GM20431 (cell line): ENCODE data around the gene NDUFC1.
"Not testable (repeated sequence)": the region's sequence is repeated elsewhere in the genome, so short reads cannot be mapped to it uniquely, and the experiment has no call there.

Experiments
- in situ Hi-C: fragments of 300-500 bp; cut with MseI, MboI; formaldehyde crosslinking; loops from one replicate; pipeline ENCODE4 v1.15.0; 2020; ENCODE audit warnings: low sequenced_read_pairs; ENCODE audit not compliant: unreplicated experiment

NDUFC1 gene

DNA sequence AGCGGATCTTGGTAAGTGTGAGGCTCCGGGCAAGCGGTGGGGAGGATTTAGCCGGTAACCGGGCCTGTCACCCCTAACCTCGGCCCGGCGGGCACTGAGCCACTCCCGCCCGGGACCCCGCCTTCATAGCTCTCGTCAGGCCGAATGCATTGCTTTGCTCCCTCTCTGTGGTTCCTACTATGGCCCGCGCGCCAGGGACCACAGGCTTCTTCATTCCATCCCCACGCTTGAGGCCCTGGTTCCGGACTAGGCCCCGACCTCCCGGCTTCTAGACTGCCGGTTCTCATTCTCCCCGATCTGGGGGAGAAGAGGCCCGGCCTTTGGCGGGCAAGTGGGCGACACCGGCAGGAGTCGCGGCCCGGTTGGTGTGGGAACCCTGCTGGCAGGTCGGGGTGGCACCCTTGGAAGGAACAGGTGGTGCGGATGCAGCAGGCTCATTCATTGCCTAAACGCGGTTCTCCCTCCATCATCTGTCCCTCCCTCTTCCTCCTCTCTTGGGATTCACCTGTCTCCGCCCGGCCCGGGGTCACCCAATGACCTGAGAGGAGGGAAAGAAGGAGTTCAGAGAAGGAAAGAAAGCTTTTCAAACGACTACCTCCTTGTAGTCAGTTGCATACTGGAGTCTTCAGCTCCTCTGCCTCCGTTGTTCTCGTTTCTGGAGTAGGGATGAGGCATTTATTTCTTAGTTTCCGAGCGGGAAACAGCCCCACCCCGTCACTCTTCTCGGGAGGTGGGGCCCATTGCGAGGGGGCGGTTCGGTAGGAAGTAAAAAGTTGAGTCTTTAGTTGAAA, at the start of gene NDUFC1:
Gene NDUFC1 (minus strand): TSS at position 657 of the 791 bp plus-strand sequence. CDS start 6,679 bp downstream, outside the sequence.
- in situ Hi-C loops = no loop called here

DNA sequence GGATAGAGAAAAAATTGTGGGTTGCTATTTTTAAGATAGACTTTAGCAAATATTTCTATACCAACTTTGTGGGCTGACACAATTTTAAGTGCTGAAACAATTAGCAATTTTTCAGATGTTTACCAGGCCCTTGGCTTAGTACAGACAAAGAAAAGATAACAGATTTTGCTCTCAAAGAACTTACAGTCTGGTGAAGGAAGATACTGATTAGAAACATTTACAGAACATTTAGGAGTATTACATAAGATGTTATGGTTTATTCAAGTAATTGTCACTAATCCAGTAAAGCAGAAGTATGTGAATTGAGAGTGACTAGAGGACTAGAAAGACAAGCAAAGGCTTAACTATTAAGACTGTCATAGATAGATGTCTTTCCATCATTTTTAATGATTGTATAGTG, 35.3 kb upstream of the NDUFC1 start:
- in situ Hi-C loops = no loop called here

DNA sequence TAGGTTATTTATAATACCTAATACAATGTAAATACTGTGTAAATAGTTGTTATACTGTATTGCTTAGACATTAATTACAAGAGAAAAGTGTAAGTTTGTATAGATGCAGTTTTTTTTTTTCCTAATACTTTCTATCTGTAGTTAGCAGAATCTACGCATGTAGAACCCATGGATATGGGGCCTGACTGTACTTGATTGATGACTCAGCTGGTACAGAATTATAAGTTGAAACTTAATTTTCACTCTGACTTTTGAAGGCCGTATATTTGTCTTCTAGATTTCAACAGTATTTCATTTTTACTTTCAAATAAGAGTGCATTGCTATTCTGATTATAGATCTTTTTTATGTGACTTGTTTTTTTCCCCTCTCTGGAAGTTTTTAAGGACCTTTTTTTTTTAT, 30.8 kb upstream of the NDUFC1 start:
- in situ Hi-C loops = no loop called here

DNA sequence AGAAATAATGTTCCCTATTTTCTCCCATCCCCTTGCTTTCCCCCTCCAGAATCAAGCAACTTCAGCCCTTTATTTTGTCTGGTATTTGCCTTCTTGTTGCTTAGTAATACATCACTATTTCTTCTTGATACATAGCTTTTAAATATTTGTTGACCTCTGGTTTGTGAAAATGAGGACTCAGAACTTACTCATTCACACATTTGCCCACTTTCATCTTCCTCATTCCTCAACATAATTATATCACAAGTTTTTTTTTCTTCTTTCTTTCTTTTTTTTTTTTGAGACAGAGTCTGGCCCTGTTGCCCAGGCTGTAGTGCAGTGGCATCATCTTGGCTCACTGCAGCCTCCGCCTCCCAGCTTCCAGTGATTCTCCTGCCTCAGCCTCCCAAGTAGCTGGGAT, 28.9 kb upstream of the NDUFC1 start:
- in situ Hi-C loops = no loop called here

DNA sequence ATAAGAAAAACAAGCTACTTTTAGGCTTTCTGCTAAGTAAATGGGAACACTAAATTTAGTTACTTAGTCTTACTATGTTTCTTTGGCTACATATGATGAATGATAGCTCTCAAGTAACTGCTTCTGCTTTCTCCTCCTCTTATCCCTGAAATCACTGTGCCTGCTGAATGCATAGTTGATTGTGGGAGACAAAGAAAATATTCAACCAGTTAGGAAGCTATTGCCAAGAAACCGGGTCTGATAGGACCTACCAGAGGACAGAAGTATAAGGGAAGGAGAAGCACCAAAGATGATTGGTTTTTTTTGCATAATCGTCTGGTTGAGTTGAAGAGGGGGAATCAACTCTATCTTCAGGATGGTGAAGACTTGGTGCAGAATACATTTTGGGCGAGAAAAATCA, 28.0 kb upstream of the NDUFC1 start:
- in situ Hi-C loops = no loop called here

DNA sequence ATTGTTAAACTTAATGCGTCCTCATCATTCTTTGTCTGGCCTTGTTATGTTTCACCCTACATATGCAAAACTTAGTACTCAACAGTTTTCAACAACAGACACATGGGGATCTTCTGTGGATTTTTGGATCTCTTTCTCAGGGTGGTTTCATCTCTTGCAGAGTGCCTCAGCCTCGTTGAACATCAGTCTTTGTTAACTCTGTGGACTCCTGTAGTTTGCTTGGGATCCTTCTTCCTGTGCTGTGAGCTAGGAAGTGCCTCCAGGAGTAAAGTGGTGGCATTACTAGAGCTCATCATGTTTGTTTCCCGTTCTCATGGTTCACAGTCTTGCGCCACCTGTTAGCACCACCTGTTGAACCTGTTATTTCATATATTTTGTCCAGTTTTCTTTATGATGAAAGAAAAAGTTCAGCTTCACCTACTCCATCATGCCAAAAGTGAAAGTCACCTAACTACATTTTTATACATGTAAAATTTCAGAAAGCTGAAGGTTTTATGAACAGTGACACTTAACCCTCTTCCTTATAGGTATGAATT, 27.5 kb upstream of the NDUFC1 start:
- in situ Hi-C loops = no loop called here

DNA sequence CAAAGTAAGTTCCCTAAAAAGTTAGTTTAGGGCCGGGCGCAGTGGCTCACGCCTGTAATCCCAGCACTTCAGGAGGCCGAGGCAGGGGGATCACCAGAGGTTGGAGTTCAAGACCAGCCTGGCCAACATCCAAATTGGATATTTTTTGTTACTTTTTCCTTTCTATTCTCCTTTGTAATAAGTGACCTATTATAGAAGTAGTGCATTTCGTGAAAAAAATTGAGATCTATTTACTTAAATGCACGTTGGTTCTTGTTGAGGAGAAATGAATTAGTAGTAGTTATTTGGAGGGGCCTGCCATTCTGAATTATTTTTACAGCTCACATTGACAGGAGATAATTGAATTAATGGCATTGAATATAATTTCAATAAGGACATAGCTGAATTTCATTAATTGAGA, 22.3 kb upstream of the NDUFC1 start:
- in situ Hi-C loops = no loop called here

DNA sequence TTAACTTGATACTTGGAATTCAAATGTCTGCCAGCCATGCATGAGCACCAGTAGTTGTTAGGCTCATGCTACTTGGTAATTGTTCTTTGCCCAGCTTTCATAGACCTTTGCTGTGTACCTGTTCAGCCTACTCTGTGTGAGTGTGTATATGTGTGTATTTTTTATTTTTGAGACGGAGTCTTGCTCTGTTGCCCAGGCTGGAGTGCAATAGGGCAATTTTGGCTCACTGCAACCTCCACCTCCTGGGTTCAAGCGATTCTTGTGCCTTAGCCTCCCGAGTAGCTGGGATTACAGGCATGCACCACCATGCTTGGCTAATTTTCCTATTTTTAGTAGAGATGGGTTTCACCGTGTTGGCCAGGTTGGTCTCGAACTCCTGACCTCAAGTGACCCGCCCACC, 20.3 kb upstream of the NDUFC1 start:
- in situ Hi-C loops = not testable (repeated sequence)

DNA sequence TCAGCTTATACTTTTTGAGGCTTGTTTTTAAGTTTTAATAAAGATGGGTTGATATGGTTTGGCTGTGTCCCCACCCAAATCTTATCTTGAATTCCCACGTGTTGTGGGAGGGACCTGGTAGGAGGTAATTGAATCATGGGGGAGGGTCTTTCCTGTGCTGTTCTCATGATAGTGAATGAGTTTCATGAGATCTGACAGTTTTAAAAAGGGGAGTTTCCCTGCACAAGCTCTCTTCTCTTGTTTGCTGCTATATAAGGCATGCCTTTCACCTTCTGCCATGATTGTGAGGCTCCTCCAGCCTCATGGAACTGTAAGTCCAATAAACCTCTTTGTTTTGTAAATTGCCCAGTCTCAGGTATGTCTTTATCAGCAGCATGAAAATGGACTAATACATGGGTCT, 19.8 kb upstream of the NDUFC1 start:
- in situ Hi-C loops = not testable (repeated sequence)

DNA sequence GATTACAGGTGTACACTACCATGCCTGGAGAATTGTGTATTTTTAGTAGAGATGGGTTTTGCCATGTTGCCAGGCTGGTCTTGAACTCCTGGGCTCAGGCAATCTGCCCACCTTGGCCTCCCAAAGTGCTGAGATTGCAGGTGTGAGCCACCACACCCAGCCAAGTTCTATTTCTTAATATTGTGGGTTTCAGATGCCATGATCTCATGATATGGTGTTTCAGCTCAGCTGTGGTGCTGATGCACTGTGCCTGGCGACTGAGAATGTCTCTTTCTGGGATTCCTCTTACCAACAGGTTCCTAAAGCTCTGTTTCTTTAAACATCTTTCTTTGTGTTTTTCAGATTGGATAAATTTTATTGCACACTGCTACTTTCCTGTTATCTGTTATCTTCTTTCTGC, 17.3 kb upstream of the NDUFC1 start:
- in situ Hi-C loops = no loop called here

DNA sequence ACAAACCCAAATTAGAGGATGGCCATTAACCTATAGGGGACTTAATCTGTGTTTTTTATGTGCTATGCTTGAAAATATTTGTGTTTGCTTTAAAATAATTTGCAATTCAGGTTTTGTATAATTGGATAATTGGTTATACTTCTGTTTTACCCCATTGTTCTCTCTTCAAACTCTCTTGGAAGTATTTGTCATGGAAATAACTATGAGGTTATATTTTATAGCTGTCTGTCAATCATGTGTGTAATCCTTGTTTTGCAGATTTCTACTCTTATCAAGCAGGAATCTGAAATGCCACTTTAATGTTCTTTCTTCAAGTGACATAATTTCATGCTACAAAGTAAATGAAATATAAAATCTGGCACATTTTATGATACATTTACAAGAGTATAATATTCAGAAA, 15.4 kb upstream of the NDUFC1 start:
- in situ Hi-C loops = no loop called here

DNA sequence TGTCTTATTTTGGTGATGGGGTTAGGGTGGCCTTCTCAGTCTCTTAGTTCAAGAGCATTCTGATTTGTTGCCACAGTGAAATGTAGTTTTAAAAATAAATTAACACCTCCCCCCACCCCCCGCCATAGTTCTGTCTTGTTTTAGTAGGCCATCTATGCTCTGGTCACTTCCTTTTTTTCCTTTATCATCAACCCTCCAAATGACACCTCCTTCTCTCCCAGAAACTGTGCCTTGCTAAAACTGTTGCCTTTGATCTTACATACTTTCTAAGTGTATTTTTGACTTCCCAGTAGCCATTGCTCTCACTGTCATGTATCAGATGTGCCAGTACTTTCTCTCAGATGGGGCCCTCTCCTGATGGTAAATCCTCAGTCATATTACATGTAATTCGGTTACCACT, 14.5 kb upstream of the NDUFC1 start:
- in situ Hi-C loops = no loop called here

DNA sequence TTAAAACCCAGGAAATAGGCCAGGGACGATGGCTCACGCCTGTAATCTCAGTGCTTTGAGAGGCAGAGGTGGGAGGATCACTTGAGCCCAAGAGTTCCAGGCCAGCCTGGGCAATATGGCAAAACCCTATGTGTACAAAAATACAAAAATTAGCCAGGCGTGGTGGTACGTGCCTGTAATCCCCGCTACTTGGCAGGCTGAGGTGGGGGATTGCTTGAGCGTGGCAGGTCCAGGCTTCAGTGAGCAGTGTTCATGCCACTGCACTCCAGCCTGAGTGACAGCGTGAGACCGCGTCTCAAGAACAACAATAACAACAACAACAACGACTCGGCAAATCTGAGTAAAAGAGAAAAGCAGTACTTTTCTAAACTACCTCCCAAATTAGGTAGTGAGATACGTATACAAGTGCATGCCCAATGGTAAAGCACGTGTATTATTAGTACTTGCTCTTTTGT, 13.0 kb upstream of the NDUFC1 start:
- in situ Hi-C loops = no loop called here

DNA sequence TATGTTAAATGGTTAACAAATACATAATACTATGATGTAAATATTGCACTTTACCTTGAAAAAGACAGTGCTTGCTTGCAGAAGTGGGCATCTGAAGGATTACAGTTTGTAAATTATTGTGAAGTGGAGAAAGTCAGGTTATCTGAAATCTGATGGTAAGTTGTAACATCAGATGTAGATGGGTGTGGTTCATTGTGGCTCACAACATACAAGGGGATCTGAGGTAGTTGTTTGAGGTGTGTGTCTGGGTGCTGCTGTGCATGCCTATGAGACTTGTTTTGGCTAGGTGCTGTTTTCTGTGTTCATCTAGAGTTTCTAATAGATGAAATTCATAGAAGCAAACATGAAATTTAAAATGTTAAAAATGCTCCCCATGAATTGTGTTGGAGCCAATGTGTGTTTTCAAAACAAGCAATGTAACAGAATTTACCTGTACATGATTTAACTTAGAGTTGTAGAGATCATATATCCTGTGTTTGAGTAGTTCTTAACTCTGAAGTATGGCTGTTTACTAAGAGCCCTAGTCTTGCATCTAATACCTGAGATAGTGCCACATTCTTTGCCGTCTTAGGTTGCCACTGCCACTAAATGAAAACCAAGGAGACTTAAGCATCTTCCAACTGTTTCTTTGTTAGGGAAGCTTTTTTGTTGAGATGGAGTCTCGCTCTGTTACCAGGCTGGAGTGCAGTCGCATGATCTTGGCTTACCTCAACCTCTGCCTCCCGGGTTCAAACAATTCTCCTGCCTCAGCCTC, 11.9 kb upstream of the NDUFC1 start:
- in situ Hi-C loops = no loop called here

DNA sequence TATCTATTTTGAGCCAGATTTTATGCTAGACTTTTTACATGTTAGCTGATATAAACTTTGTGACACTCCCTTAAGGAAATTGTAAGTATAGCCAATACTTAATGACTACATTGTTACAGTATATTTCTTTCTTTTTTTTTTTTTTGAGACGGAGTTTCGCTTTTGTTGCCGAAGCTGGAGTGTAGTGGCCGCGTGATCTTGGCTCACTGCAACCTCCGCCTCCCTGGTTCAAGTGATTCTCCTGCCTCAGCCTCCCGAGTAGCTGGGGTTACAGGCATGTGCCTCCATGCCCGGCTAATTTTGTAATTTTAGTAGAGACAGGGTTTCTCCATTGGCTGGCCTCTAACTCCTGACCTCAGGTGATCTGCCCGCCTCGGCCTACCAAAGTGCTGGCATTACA, 11.1 kb upstream of the NDUFC1 start:
- in situ Hi-C loops = not testable (repeated sequence)

DNA sequence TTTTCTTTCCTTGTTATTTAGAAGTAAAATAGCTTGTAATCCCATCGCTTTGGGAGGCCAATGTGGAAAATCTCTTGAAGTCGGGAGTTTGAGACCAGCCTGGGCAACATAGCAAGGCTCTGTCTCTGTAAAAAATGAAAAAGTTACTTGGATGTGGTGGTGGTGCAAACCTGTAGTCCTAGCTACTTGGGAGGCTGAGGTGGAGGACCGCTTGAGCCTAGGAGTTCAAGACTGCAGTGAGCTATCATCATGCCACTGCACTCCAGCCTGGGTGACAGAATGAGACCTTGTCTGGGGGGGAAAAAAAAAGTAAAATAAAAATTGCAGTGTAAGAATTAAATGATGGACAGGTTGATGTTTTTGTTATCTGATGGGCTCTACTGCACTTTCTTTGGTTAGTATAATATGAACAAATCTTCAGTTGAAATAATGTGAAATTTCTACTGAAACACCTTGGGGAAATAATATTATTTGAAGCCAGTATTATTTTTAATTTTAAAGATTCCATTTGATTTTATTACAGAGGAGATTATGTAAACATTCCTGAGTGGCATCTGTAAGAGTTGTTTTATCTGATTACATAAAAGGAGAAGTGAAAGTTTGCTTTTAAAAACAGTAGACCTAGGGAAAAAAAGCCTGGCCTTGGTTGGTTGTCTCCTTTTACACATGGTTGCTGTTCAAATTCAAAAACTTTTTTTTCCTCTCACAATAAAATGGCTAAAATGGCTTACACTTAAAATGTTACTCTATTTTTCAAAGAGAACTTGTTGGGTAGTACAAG, 10.5 kb upstream of the NDUFC1 start:
- in situ Hi-C loops = no loop called here

DNA sequence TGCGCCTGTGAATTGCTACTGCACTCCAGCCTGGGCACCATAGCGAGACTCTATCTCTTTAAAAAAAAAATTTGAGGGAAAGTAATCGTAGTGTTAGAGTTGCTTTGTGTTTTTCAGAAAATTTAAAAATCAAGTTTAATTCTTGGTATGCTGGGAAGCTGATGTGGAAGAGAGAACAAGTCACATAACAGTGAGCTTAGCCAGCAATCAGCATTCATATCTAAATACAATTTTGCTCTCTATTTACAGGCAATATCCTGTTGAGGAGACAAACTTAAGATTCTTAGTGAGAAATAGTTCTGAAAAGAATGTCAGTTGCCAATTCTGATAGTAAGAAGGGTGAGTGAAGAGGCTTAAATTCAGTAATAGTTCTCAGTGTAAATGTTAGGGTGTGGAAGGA, 9.6 kb upstream of the NDUFC1 start:
- in situ Hi-C loops = no loop called here

DNA sequence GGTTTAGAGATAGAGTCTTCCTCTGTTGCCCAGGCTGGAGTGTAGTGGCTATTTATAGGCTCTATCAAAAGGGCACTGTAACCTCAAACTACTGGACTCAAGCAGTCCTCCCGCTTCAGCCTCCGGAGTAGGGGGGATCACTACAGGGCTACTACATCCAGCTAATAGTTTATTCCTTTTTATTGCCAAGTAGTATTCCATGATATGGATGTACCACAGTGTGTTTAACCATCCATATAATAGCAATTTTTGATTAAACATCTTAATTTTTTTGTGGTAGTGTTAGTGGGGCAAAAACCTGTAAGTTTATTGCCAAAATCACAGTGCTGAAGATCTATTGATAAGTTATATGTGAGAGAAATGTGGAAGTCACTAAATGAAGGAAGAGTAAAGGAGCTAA, 2.6 kb upstream of the NDUFC1 start:
- in situ Hi-C loops = no loop called here

DNA sequence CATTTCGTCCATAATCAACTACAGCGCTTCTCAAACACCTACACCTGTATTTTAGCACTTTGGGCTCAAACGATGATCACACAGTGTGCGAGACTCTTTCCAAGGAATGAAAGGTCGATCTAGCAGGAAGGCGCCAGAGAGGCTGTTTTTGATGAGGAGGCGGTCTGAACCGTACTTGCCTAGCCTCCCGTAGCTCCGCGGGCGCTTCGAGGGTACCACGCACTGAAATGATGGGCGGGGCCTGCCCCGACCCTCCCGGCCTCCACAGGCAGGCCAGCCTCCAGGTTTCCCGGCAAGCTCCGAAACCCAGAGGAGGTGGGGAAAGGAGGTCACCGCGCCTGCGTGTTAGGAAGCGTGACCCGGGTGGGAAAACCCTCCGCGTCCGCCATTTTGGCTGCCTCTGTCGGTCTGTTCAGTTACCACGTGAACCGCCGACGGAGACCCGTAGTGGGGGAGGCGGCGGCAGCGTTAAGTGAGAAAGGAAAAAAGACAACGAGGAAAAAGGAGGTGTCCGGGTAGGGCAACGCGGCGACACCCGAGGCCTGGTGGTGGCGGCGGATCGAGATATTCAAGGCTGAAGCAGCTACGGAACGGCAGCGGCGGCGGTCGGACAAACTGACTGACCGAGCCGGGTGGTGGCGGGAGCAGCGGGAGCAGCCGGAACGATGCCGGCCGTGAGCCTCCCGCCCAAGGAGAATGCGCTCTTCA, 1.0 kb downstream of the NDUFC1 start, which contains the start of gene NAA15:
Gene NAA15 (plus strand): TSS at position 393 of the 708 bp plus-strand sequence. CDS start 273 bp downstream, at position 666.
- in situ Hi-C loops = no loop called here
